DND-41 (cell line): Measurements from ENCODE around the gene HNRNPAB.

Source experiments
- CTCF ChIP-seq: IDR thresholded peaks from 2 replicates; pipeline ENCODE4 v1.5.1; 2012; ENCODE audit warnings: borderline replicate concordance, low read length, moderate library complexity, mild to moderate bottlenecking; ENCODE audit not compliant: poor library complexity, severe bottlenecking; ENCODE audit errors: extremely low read depth
- EZH2 ChIP-seq: IDR thresholded peaks from 3 replicates; pipeline ENCODE4 v1.6.1; 2012; ENCODE audit warnings: borderline replicate concordance, low read depth, mild to moderate bottlenecking, moderate library complexity, low read length, inconsistent platforms; ENCODE audit not compliant: severe bottlenecking

GRCh38 chr5:178215280-178216002 is 11.1 kb downstream of the HNRNPAB start:
- TF ChIP-seq CTCF = no peak
- no peak for TF ChIP-seq EZH2
